ENCODE data around the gene SEPTIN1.

DNA sequence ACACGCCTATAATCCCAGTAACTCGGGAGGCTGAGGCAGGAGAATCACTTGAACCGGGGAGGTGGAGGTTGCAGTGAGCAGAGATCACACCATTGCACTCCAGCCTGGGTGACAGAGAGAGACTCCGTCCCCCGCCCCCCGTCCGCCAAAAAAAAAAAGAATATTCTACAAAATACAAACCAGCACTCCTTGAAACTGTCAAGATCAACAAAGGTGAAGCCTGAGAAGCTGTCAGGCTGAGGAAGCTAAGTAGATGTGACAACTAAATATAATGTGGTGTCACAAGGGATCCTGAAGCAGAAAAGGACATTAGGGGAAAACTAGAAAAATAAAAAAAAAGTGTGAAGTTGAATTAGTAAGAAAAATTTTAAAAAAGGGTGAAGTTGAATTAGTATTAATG is 33.4 kb downstream of the SEPTIN1 start:
- TF ChIP-seq EZH2phosphoT487 (IDR thresholded peaks at IDR 0.05; ENCODE audit: borderline replicate concordance) (no peak), CTCF (conservative IDR thresholded peaks at IDR 0.05; ENCODE audit: low read length) (no peak)
